Upper lobe of left lung (tissue), 4 donors: Measurements from ENCODE around the gene KRTAP4-9.
"Not testable (repeated sequence)": the region's sequence is repeated elsewhere in the genome, so short reads cannot be mapped to it uniquely, and the experiment has no call there.

Experiments used
- CTCF ChIP-seq, 6 experiments: fragments of 450-650 bp in 4 of 6; fragments of 200-600 bp in 2 of 6; sonication (generic) in 2 of 6; IDR thresholded peaks; one replicate each; pipeline ENCODE4 v1.5.1; 2016 to 2019; ENCODE audit warnings: antibody characterized with exemption in 6 of 6
- POLR2A ChIP-seq, 4 donors: fragments of 450-650 bp; IDR thresholded peaks; one replicate each; pipeline ENCODE4 v1.5.1; 2016 to 2017; ENCODE audit warnings: antibody characterized with exemption in 4 of 4, mild to moderate bottlenecking in 2 of 4

GRCh38 chr17:41119696-41120690, 14.8 kb downstream of the KRTAP4-9 start:
- TF ChIP-seq POLR2A, CTCF (IDR thresholded peaks at IDR 0.05): not testable (repeated sequence)
